Stromal cell of bone marrow (primary cell): ENCODE data around the gene SNX4.

Experiments used
- DNase-seq: peaks from one replicate; pipeline ENCODE4 v3.0.0-alpha.2; 2012; ENCODE audit warnings: low read depth

SNX4 gene

DNA sequence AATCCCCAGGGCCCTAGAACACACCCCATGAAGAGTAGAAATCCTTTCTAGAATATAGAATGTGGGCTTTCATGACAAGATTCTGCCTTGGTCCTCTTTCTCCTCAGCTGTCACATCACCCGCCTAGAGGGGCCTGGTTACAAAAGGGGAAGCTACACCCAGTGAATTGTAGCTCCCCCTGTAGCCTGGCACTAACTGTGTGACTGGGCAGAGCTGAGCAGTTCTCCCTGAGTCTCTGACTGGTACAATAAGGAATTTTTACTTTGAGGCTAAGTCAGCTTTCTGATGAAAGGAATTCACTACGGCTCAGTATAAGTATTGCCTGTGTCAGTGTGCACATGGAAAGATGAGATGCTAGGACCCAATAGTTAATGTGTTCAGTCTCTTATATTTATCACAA lies 116.2 kb downstream of the SNX4 start:
- peak; percentile 24 for DNase-seq

GRCh38 chr3:125402639-125403038 lies 117.4 kb downstream of the SNX4 start:
- no peak for DNase-seq

GRCh38 chr3:125401402-125401801 lies 118.6 kb downstream of the SNX4 start:
- DNase-seq = peak; percentile 9

- no peak for DNase-seq
These were observed 121.0 kb downstream of the SNX4 start for GRCh38 chr3:125398952-125399351.
